ENCODE results near the gene MGAT4C.
"Not testable (repeated sequence)": the region's sequence is repeated elsewhere in the genome, so short reads cannot be mapped to it uniquely, and the experiment has no call there.

Gene MGAT4C

GRCh38 chr12:86138770-86139169 lies 117.4 kb downstream of the MGAT4C start:
- H3K27me3 ChIP-seq (ENCODE audit: control insufficient read depth, insufficient read depth, low read length), result no peaks in the 10 kb centered on the region
- no peaks in the 10 kb centered on the region for H3K9me3 ChIP-seq (ENCODE audit: control insufficient read depth, insufficient read depth, low read length)
- no peak overlapping the region for H3K4me3 ChIP-seq (ENCODE audit: low read depth, low read length)
- no peak overlapping the region for H3K9ac ChIP-seq (ENCODE audit: low read depth, low read length)
- no peaks in the 10 kb centered on the region for H3K36me3 ChIP-seq (ENCODE audit: control insufficient read depth, insufficient read depth, low read length)
- no peak overlapping the region for H3K27ac ChIP-seq (ENCODE audit: low read depth, low read length)
- peaks cover 16% of the 10 kb centered on the region for H3K4me1 ChIP-seq (ENCODE audit: control insufficient read depth, insufficient read depth, low read length)

GRCh38 chr12:86137936-86138335 lies 118.3 kb downstream of the MGAT4C start:
- no peak overlapping the region for H3K4me3 ChIP-seq (ENCODE audit: low read depth, low read length)
- peaks cover 16% of the 10 kb centered on the region for H3K4me1 ChIP-seq (ENCODE audit: control insufficient read depth, insufficient read depth, low read length)
- H3K9me3 ChIP-seq (ENCODE audit: control insufficient read depth, insufficient read depth, low read length), result no peaks in the 10 kb centered on the region
- no peaks in the 10 kb centered on the region for H3K27me3 ChIP-seq (ENCODE audit: control insufficient read depth, insufficient read depth, low read length)
- H3K27ac ChIP-seq (ENCODE audit: low read depth, low read length), result no peak overlapping the region
- no peaks in the 10 kb centered on the region for H3K36me3 ChIP-seq (ENCODE audit: control insufficient read depth, insufficient read depth, low read length)
- no peak overlapping the region for H3K9ac ChIP-seq (ENCODE audit: low read depth, low read length)

GRCh38 chr12:86134561-86134960 lies 121.6 kb downstream of the MGAT4C start:
- H3K27ac ChIP-seq (ENCODE audit: low read depth, low read length), result peak overlapping the region; percentile 37
- H3K36me3 ChIP-seq (ENCODE audit: control insufficient read depth, insufficient read depth, low read length), result no peaks in the 10 kb centered on the region
- no peaks in the 10 kb centered on the region for H3K9me3 ChIP-seq (ENCODE audit: control insufficient read depth, insufficient read depth, low read length)
- H3K27me3 ChIP-seq (ENCODE audit: control insufficient read depth, insufficient read depth, low read length), result no peaks in the 10 kb centered on the region
- peaks cover 16% of the 10 kb centered on the region for H3K4me1 ChIP-seq (ENCODE audit: control insufficient read depth, insufficient read depth, low read length)
- no peak overlapping the region for H3K9ac ChIP-seq (ENCODE audit: low read depth, low read length)
- peak overlapping the region; percentile 19; the same call in 1 of the 2 replicates for H3K4me3 ChIP-seq (ENCODE audit: low read depth, low read length)

- H3K4me1 ChIP-seq (ENCODE audit: control insufficient read depth, insufficient read depth, low read length); H3K27ac ChIP-seq (ENCODE audit: low read depth, low read length); H3K9me3 ChIP-seq (ENCODE audit: control insufficient read depth, insufficient read depth, low read length); H3K9ac ChIP-seq (ENCODE audit: low read depth, low read length); H3K27me3 ChIP-seq (ENCODE audit: control insufficient read depth, insufficient read depth, low read length); H3K36me3 ChIP-seq (ENCODE audit: control insufficient read depth, insufficient read depth, low read length); H3K4me3 ChIP-seq (ENCODE audit: low read depth, low read length): not testable (repeated sequence)
These were observed 129.3 kb downstream of the MGAT4C start for GRCh38 chr12:86126900-86127299.

GRCh38 chr12:86122846-86123468 lies 133.2 kb downstream of the MGAT4C start:
- Histone ChIP-seq H3K27me3 (ENCODE audit: control insufficient read depth, insufficient read depth, low read length) (no peaks in the 10 kb centered on the region), H3K9ac (ENCODE audit: low read depth, low read length) (no peak overlapping the region), H3K36me3 (ENCODE audit: control insufficient read depth, insufficient read depth, low read length) (no peaks in the 10 kb centered on the region), H3K4me1 (ENCODE audit: control insufficient read depth, insufficient read depth, low read length) (no peaks in the 10 kb centered on the region), H3K9me3 (ENCODE audit: control insufficient read depth, insufficient read depth, low read length) (no peaks in the 10 kb centered on the region), H3K27ac (ENCODE audit: low read depth, low read length) (no peak overlapping the region), H3K4me3 (ENCODE audit: low read depth, low read length) (no peak overlapping the region)

- Histone ChIP-seq H3K4me3 (ENCODE audit: low read depth, low read length) (no peak overlapping the region), H3K36me3 (ENCODE audit: control insufficient read depth, insufficient read depth, low read length) (no peaks in the 10 kb centered on the region), H3K9ac (ENCODE audit: low read depth, low read length) (no peak overlapping the region), H3K9me3 (ENCODE audit: control insufficient read depth, insufficient read depth, low read length) (no peaks in the 10 kb centered on the region), H3K27me3 (ENCODE audit: control insufficient read depth, insufficient read depth, low read length) (no peaks in the 10 kb centered on the region), H3K27ac (ENCODE audit: low read depth, low read length) (no peak overlapping the region), H3K4me1 (ENCODE audit: control insufficient read depth, insufficient read depth, low read length) (no peaks in the 10 kb centered on the region)
These were observed 138.0 kb downstream of the MGAT4C start for GRCh38 chr12:86118161-86118560.

GRCh38 chr12:86117711-86118110 lies 138.5 kb downstream of the MGAT4C start:
- Histone ChIP-seq H3K9me3 (ENCODE audit: control insufficient read depth, insufficient read depth, low read length) (no peaks in the 10 kb centered on the region), H3K4me3 (ENCODE audit: low read depth, low read length) (no peak overlapping the region), H3K36me3 (ENCODE audit: control insufficient read depth, insufficient read depth, low read length) (no peaks in the 10 kb centered on the region), H3K27ac (ENCODE audit: low read depth, low read length) (no peak overlapping the region), H3K9ac (ENCODE audit: low read depth, low read length) (no peak overlapping the region), H3K4me1 (ENCODE audit: control insufficient read depth, insufficient read depth, low read length) (no peaks in the 10 kb centered on the region), H3K27me3 (ENCODE audit: control insufficient read depth, insufficient read depth, low read length) (no peaks in the 10 kb centered on the region)

- H3K9ac ChIP-seq (ENCODE audit: low read depth, low read length), result no peak overlapping the region
- H3K27ac ChIP-seq (ENCODE audit: low read depth, low read length), result no peak overlapping the region
- H3K4me1 ChIP-seq (ENCODE audit: control insufficient read depth, insufficient read depth, low read length), result no peaks in the 10 kb centered on the region; the same call in 1 of the 2 replicates
- H3K4me3 ChIP-seq (ENCODE audit: low read depth, low read length), result no peak overlapping the region
- no peaks in the 10 kb centered on the region for H3K27me3 ChIP-seq (ENCODE audit: control insufficient read depth, insufficient read depth, low read length)
- H3K9me3 ChIP-seq (ENCODE audit: control insufficient read depth, insufficient read depth, low read length), result no peaks in the 10 kb centered on the region
- no peaks in the 10 kb centered on the region for H3K36me3 ChIP-seq (ENCODE audit: control insufficient read depth, insufficient read depth, low read length)
These were observed 152.1 kb downstream of the MGAT4C start for GRCh38 chr12:86104087-86104486.

- Histone ChIP-seq H3K9me3 (ENCODE audit: control insufficient read depth, insufficient read depth, low read length) (no peaks in the 10 kb centered on the region), H3K36me3 (ENCODE audit: control insufficient read depth, insufficient read depth, low read length) (no peaks in the 10 kb centered on the region), H3K27ac (ENCODE audit: low read depth, low read length) (no peak overlapping the region), H3K4me1 (ENCODE audit: control insufficient read depth, insufficient read depth, low read length) (peaks cover 32% of the 10 kb centered on the region; the same call in 1 of the 2 replicates), H3K27me3 (ENCODE audit: control insufficient read depth, insufficient read depth, low read length) (no peaks in the 10 kb centered on the region), H3K4me3 (ENCODE audit: low read depth, low read length) (no peak overlapping the region), H3K9ac (ENCODE audit: low read depth, low read length) (no peak overlapping the region)
These were observed 159.0 kb downstream of the MGAT4C start for GRCh38 chr12:86097161-86097560.

- Histone ChIP-seq H3K36me3 (ENCODE audit: control insufficient read depth, insufficient read depth, low read length) (no peaks in the 10 kb centered on the region), H3K9me3 (ENCODE audit: control insufficient read depth, insufficient read depth, low read length) (no peaks in the 10 kb centered on the region), H3K4me3 (ENCODE audit: low read depth, low read length) (no peak overlapping the region), H3K9ac (ENCODE audit: low read depth, low read length) (no peak overlapping the region), H3K27ac (ENCODE audit: low read depth, low read length) (peak overlapping the region; percentile 33), H3K4me1 (ENCODE audit: control insufficient read depth, insufficient read depth, low read length) (peaks cover 28% of the 10 kb centered on the region; the same call in 1 of the 2 replicates), H3K27me3 (ENCODE audit: control insufficient read depth, insufficient read depth, low read length) (no peaks in the 10 kb centered on the region)
These were observed 164.5 kb downstream of the MGAT4C start for GRCh38 chr12:86091681-86092080.

GRCh38 chr12:86081843-86082242 lies 174.3 kb downstream of the MGAT4C start:
- Histone ChIP-seq H3K9me3 (ENCODE audit: control insufficient read depth, insufficient read depth, low read length) (no peaks in the 10 kb centered on the region), H3K36me3 (ENCODE audit: control insufficient read depth, insufficient read depth, low read length) (no peaks in the 10 kb centered on the region), H3K9ac (ENCODE audit: low read depth, low read length) (no peak overlapping the region), H3K4me1 (ENCODE audit: control insufficient read depth, insufficient read depth, low read length) (no peaks in the 10 kb centered on the region), H3K4me3 (ENCODE audit: low read depth, low read length) (no peak overlapping the region), H3K27ac (ENCODE audit: low read depth, low read length) (no peak overlapping the region), H3K27me3 (ENCODE audit: control insufficient read depth, insufficient read depth, low read length) (no peaks in the 10 kb centered on the region)
